Ureter (tissue), 1 donor: ENCODE results near the gene TTC28. TPM values are rescaled to one million over a fixed set of nuclear protein-coding genes. Genes with fewer than 3 reads are reported as not detected.
A peak's percentile ranks its signal among the peaks of the same experiment; 100 is the strongest.

Source experiments
- DNase-seq: peaks from one replicate; pipeline ENCODE4 v3.0.0-alpha.2; 2020; ENCODE audit warnings: low spot score
- total RNA-seq: library from RNA; stranded (reverse); gene quantifications from one replicate; pipeline ENCODE4 v1.2.4, GENCODE V29; 2023
- donor health status: DM: yes; HTN: yes; CAD: no.

The TTC28 gene
- total RNA-seq, 1 donor from 2014 or later = 56.8 TPM

DNA sequence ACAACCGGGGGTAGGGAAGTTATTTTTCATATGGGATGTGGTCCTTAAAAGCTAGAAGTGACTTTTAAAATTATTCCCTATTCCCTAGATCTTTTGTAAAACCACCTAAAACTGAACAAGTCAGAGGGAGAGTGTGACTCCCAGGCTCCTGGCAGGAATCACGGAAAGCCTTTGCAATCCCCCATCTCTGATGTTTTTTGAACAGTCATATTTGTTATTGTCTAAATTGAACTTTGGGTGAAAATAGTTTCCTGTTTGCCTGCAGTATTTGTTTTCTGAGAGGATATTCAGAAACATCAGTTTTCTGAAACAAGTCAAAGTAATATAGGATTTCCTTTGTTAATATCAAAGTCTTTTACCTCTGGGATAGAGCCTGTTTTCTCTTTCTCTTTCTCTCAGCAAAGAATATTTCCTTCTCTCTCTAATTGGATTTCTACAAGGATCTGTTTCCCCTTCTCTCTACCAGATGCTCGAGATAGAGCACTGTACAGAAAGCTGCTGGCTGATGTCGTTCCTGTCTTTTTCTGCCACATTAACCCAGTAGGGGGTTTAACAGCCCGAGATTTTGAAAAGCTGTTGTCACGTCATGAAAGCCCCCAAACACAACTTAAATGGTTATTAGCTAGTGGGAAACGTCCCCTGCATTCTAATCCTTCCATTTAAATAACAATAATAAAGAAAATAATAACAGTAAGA is 628.4 kb downstream of the TTC28 start:
- DNase-seq = no peak

GRCh38 chr22:28048529-28048928 is 631.1 kb downstream of the TTC28 start:
- no peak for DNase-seq

GRCh38 chr22:28047740-28048139 is 631.9 kb downstream of the TTC28 start:
- DNase-seq = no peak

- no peak for DNase-seq
These were observed 633.5 kb downstream of the TTC28 start for GRCh38 chr22:28046100-28046499.

DNA sequence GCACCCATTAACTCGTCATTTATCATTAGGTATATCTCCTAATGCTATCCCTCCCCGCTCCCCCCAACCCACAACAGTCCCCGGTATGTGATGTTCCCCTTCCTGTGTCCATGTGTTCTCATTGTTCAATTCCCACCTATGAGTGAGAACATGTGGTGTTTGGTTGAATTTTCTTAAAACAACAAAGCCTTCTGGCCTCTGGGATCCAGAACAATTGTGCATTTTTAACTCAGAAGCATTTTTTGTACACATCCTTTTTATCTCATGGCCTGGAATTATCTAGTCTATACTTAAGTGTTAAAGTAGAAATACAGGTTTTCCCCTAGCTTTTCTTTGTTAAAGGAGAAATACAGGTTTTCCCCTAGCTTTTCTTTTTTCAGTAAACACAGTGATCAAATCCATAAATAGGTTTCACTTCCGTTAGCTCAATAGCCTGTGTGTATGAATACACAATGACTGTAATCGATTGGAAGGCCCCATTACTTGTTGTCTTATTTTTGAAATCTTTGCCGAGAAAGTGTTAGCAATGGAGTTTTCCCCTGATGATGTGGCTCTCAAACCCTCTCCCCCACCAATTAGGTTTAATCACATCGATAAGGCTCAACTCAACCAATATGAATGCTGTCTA is 635.0 kb downstream of the TTC28 start:
- no peak for DNase-seq

GRCh38 chr22:28043266-28043665 is 636.4 kb downstream of the TTC28 start:
- no peak for DNase-seq

- DNase-seq = peak; percentile 79
These were observed 644.8 kb downstream of the TTC28 start for GRCh38 chr22:28034760-28035401.

DNA sequence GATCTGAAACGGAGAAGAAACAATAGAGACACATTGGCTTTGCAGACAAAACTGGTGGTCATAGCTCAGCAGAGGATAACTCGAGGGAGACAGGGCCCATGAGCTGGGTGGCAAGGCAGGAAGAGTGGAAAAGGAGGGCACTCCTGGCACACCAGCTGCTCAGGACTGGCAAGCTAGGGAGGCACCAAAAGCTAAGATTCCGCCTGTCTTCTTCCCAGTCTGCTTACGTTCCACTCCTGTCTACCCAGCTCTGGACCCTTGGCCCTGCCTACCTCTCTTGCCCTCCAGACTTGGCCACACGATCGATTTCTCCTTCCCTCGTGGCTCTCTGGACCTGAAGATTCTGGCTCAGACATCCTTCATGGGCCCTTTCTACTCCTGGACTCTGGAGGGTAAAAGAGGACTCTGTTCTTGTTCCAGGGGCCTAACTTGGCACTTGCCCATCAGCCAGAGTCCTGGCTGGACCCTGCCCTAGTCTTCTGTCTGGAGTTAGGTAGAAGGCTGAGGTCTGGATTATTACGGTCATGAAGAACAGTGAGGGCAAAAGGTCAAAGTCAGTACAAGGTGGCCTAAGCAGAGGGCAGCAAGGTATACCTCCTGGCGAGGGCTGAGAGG is 645.4 kb downstream of the TTC28 start:
- DNase-seq = no peak

DNA sequence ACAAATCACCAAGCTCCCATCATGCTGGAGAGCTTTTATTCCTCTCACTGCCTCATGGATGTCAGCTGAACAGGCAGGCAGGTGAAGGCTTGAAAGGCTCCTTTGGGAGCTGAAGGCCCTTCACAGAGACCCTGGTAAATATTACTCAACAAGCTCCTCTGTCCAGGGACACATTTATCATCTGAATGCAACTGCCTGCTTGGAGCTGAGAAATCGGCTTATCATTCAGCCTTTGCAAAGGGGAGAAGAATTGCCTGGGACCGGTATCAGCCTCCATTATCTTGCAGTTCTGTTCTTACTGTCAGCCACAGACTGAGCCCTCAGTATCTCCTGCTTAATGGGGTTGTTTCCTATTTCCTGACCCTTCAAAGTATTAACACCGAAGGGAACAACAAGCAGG is 646.8 kb downstream of the TTC28 start:
- no peak for DNase-seq

GRCh38 chr22:28031383-28031922 is 648.2 kb downstream of the TTC28 start:
- DNase-seq = no peak

GRCh38 chr22:28030473-28030872 is 649.2 kb downstream of the TTC28 start:
- no peak for DNase-seq

DNA sequence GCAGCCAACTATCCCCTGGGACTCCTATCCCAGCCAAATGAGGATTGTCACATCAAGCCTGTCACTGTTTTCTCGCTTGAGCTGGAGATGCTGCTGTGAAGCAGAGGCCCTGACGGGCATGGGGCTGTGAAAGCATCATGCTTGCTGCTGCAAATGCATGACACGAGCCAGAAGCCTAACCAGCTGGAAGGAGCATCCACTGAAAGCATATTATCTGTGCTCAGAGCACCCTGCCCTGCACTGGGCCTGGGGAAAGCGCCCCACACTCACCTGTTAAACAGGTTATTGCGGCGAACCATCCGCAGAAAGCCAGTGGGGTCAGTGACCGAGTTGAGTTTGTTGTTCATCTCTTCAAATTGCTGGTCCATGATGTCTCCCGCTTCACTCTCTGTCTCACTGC is 649.7 kb downstream of the TTC28 start:
- no peak for DNase-seq

DNA sequence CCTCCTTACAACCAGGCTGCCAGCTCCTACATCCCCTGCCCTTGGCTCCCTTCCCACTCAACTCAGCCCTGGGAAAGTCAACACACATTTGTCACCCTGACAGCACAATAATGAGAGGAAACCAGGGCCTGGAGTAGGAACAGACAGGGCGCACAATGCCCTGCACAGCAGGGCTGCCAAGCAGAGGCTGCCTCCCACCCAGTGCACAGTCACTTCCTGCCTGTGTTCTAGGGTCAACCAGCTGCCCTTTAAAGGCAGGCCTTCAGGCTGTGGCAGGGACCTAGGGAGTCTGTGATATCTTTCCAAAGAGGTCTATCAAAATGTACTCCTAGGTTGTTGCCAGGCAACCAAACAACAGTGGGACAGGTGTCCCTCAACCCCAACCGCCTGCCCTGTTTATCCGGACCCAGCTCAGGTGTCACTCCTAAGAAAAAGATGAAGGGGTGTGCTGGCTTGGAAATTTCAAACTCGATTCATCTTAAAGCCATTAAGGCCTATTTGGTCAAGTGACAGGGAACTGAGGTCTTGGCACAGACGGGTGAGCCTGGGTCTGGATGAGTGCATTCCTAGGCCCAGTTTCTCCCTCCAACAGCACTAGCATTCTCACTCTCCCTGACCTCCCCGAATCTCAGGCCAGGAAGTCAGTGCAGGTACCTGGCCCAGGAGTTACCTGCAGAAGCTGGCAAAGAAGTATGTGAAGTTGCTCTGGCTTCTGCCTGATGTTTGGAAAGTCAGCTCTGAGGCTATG is 650.3 kb downstream of the TTC28 start:
- DNase-seq = peak; percentile 67

DNA sequence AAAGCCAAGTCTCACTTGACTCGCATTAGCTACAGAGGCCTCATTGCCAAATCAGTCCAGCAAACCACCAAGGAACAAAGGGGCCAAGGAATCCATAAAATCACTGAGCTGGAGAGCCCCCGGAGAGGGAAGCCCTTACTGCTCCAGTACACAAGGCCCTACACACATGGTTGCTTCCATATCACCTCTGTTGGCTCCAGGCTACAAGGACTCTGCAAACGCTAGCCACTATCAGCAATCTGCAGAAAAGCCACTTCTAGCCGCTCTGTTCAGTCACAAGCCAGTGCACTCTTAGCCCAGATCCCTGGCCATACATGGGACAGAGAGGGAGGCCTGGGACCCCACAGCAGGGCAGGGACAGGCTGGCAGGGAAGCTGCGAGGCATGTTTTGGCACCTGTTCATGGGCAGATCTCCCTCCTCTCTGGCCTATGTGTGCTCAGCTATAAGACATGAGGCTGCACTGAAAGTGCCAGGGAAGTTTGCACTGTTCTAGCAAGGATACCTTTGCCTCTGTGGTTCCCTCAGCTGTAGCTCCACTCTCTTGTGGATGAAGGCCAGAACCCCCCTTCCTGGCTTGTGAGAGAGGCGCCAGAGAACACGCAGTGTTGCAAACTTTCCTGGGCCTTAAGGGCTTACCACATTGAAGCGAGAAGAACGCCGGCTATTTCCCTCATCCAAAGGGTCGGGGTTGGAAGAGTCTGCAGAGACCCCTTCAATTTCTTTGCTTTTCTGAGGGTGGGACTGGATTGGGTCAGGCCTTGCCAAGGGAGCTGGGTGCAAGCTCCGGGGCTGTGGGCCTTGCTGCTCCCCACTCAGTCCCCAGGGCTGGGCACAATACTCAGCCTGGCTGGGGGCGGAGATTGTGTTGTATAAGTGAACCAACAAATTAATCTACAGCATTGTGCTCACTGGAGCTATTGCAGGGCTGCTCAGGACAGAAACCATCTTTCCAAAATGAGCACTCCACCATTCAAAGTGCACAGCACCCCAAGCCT is 651.9 kb downstream of the TTC28 start:
- DNase-seq = peak; percentile 49

DNA sequence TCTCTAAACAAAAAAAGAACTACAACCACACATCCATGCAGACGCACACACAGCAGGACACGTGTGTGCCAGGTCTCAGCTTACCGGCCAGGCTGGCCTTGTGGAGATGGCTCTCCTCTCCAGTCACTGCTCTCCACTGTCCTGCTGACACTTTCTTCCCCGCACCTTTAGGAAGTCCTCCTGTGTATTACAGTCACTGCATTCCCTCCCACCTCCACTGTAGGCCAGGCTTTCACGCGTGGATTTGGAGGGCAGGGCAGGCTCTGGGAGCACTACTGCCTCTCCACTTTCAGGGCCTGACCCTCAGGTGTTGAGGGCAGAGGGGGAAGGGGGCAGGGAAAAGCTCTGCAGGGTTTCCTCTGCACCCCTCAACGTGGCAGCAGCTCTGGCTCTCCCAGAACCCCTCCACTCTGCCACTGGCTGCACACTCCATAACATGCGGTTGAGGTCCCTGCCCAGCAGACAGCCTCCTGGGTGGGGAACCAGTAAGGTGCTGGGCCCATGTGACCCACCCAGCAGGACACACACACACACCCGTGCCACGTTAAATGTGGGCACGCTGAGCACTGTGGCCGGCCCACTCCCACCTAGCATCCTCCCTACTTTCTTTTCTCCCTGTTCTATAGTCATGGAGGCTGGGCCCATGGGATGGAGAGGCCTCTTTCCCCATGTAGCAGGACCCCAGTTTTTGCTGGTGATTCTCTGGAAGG is 653.6 kb downstream of the TTC28 start:
- peak; percentile 39 for DNase-seq

DNA sequence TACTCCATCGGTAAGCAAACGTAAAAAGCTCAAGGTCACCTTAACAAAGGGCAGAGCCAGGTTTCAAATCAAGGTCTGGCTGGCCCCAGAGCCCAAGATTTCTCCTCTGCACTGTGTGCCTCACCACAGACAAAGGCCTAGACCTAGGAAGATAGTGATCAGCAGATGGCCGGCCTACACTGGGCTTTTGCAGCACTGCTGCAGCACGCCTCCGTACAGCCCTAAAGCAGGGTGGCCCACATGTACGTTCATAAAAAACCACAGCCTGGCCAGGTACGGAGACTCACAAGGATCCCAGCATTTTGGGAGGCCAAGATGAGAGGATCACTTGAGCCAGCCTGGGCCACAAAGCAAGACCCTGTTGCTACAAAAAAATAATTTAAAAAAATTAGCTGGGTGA is 654.3 kb downstream of the TTC28 start:
- DNase-seq = peak; percentile 34

GRCh38 chr22:28024422-28024888 is 655.2 kb downstream of the TTC28 start:
- peak; percentile 38 for DNase-seq

- DNase-seq = no peak
These were observed 655.9 kb downstream of the TTC28 start for GRCh38 chr22:28023774-28024173.

DNA sequence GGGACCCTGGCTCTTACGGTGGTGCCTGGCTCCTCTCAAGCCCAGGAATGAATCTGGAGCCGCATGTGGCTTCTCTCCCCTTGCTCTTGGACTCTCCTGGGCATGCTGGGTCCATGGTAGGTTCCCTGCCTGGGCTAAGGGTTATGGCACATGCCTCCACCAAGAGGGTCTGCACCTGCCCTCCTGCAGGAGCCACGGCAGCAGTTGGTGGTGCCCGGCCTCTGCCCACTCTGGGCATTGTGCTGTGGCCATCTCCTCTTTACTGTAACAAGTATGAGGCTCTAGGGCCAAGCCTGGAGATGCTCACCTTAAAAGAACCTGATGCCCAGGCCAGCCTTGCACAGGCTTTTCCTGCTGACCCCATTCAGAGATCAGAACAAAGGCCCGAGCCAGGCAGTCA is 656.6 kb downstream of the TTC28 start:
- peak; percentile 24 for DNase-seq
